Thyroid gland (tissue), 4 donors: ENCODE measurements around the gene CDH2. TPM values are rescaled to one million over a fixed set of nuclear protein-coding genes. Genes with fewer than 3 reads are reported as not detected.

ENCODE experiments used
- DNase-seq, 2 donors: peaks; one replicate each; pipeline ENCODE4 v3.0.0-alpha.2; 2019
- H3K27ac ChIP-seq, 3 donors: fragments of 200-600 bp; sonication (generic); 1 replicate in 2 of 3; 2 replicates in 1 of 3; pipeline ENCODE4 v1.5.1; 2016 to 2019; ENCODE audit warnings: mild to moderate bottlenecking in 1 of 3, moderate library complexity in 1 of 3
- H3K27me3 ChIP-seq: fragments of 200-600 bp; sonication (generic); one replicate; pipeline ENCODE4 v1.5.1; 2019
- H3K36me3 ChIP-seq, 2 donors: fragments of 200-600 bp; sonication (generic); one replicate each; pipeline ENCODE4 v1.5.1; 2016 to 2019
- H3K4me1 ChIP-seq, 2 donors: fragments of 200-600 bp; sonication (generic); one replicate each; pipeline ENCODE4 v1.5.1; 2017 to 2019
- H3K4me3 ChIP-seq, 3 donors: fragments of 200-600 bp; sonication (generic); replicated peaks in 1 of 3; 1 replicate in 2 of 3; 2 replicates in 1 of 3; pipeline ENCODE4 v1.5.1; 2016; ENCODE audit warnings: mild to moderate bottlenecking in 1 of 3
- H3K9me3 ChIP-seq: fragments of 200-600 bp; sonication (generic); one replicate; pipeline ENCODE4 v1.5.1; 2017
- POLR2A ChIP-seq, 2 donors: fragments of 450-650 bp; IDR thresholded peaks; one replicate each; pipeline ENCODE4 v1.6.1; 2017; ENCODE audit warnings: antibody characterized with exemption in 2 of 2, mild to moderate bottlenecking in 2 of 2, moderate library complexity in 1 of 2
- WGBS, 2 donors: methylation state at CpG; one replicate each; pipeline ENCODE4 v1.1.5; 2017; 5-methylcytosine and 5-hydroxymethylcytosine counted together
- intact Hi-C: fragments of 100-400 bp; cut with DNase I; formaldehyde crosslinking; loops from one replicate; pipeline ENCODE4 v1.15.1; 2023
- total RNA-seq, 4 donors: library from RNA; depleted of rRNA; stranded (reverse); fragments of >200 nt; gene quantifications; one replicate each; pipeline ENCODE4 v1.2.3, GENCODE V29; 2016
- TF ChIP-seq, protein P1 (sequence below), 6 experiments: fragments of 200-600 bp in 3 of 6; fragments of 450-650 bp in 3 of 6; sonication (generic) in 3 of 6; IDR thresholded peaks; one replicate each; pipeline ENCODE4 v1.5.1; 2016 to 2019; ENCODE audit warnings: antibody characterized with exemption in 6 of 6, mild to moderate bottlenecking in 2 of 6, inconsistent platforms in 1 of 6, moderate library complexity in 1 of 6

CDH2 gene
- total RNA-seq, 4 donors from 2014 or later, result 0.78 to 7.9 (median 3.3) TPM

GRCh38 chr18:27994571-27994970 lies 182.4 kb downstream of the CDH2 start:
- intact Hi-C loops, result no loop called here
- no peaks in the 10 kb centered on the region for H3K4me1 ChIP-seq
- no peak overlapping the region for H3K4me3 ChIP-seq
- H3K27me3 ChIP-seq, result no peaks in the 10 kb centered on the region
- DNase-seq, result no peak
- H3K27ac ChIP-seq, result no peak overlapping the region
- WGBS, 2 donors, result 51 to 53% methylated on average over 3 of the region's 3 CpGs
- no peaks in the 10 kb centered on the region for H3K36me3 ChIP-seq
- H3K9me3 ChIP-seq, result no peaks in the 10 kb centered on the region
- TF ChIP-seq POLR2A (IDR thresholded peaks at IDR 0.05), result no peak
- TF ChIP-seq, protein P1, sequence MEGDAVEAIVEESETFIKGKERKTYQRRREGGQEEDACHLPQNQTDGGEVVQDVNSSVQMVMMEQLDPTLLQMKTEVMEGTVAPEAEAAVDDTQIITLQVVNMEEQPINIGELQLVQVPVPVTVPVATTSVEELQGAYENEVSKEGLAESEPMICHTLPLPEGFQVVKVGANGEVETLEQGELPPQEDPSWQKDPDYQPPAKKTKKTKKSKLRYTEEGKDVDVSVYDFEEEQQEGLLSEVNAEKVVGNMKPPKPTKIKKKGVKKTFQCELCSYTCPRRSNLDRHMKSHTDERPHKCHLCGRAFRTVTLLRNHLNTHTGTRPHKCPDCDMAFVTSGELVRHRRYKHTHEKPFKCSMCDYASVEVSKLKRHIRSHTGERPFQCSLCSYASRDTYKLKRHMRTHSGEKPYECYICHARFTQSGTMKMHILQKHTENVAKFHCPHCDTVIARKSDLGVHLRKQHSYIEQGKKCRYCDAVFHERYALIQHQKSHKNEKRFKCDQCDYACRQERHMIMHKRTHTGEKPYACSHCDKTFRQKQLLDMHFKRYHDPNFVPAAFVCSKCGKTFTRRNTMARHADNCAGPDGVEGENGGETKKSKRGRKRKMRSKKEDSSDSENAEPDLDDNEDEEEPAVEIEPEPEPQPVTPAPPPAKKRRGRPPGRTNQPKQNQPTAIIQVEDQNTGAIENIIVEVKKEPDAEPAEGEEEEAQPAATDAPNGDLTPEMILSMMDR (IDR thresholded peaks at IDR 0.05), result no peak

GRCh38 chr18:27991391-27991790 lies 185.5 kb downstream of the CDH2 start:
- no peaks in the 10 kb centered on the region for H3K36me3 ChIP-seq
- intact Hi-C loops, result no loop called here
- DNase-seq, result no peak
- no peaks in the 10 kb centered on the region for H3K27me3 ChIP-seq
- TF ChIP-seq, protein P1 (IDR thresholded peaks at IDR 0.05), result no peak
- TF ChIP-seq POLR2A (IDR thresholded peaks at IDR 0.05), result no peak
- H3K27ac ChIP-seq, result no peak overlapping the region
- no peak overlapping the region for H3K4me3 ChIP-seq
- no peaks in the 10 kb centered on the region for H3K9me3 ChIP-seq
- 88 to 89% methylated on average over 2 of the region's 2 CpGs for WGBS, 2 donors
- H3K4me1 ChIP-seq, result no peaks in the 10 kb centered on the region

- no peaks in the 10 kb centered on the region for H3K36me3 ChIP-seq
- H3K4me1 ChIP-seq, result peaks cover 7 to 9% of the 10 kb centered on the region in 2 donors
- intact Hi-C loops, result no loop called here
- TF ChIP-seq POLR2A (IDR thresholded peaks at IDR 0.05), result no peak
- TF ChIP-seq, protein P1 (IDR thresholded peaks at IDR 0.05), result no peak
- no peak overlapping the region for H3K4me3 ChIP-seq
- H3K27ac ChIP-seq, result no peak overlapping the region
- no peaks in the 10 kb centered on the region for H3K27me3 ChIP-seq
- H3K9me3 ChIP-seq, result no peaks in the 10 kb centered on the region
- DNase-seq, result no peak
- 82 to 85% methylated on average over 7 of the region's 7 CpGs for WGBS, 2 donors
These were observed 191.1 kb downstream of the CDH2 start for GRCh38 chr18:27985832-27986231.

DNA sequence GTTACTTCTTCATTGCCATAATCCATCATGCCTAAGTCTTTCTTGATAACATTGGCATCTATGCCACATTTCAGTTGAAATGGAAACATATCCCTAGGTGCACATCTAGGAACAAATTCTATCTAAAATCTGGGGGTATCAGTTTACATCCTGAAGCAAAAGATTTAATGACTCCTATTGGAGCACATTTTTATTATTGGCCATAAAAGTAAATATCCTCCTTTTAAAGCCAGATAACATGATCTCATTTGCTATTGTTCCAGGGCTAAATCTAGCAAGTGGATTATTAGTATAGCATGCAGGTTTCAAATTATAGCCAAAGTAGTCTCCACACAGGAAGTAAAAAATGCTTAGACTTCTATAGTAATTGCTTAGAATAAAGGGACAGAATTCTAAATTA lies 193.2 kb downstream of the CDH2 start:
- intact Hi-C loops, result no loop called here

DNA sequence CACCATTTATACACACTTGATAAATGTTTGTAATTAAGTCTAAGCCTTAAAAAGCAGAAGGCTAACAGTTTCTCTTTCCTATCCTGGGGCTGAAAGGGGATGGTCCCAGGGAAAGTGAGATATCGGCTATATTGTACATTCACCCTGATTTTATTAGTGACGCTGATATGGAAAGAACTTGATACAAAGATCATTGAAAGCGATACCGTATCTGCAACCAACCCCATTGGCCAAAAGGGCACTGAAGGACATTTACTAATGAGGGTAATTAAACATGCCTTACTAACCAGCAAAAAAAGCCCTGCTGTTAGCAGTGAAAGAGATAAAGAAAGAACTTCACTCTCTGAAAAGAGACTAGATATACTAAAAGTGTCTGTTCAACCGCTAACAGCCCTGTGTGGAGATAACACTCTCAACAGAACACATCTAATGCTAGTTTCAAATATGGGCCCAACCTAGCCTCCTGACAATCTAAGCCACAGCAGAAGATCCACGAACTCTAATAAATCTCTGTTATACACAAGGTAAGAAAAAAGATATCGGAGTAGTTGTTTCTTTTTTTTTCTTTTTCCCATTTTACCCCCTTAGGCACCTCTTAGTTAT lies 200.0 kb downstream of the CDH2 start:
- intact Hi-C loops, result no loop called here
- no peaks in the 10 kb centered on the region for H3K4me1 ChIP-seq
- H3K27me3 ChIP-seq, result no peaks in the 10 kb centered on the region
- DNase-seq, result no peak
- no peak overlapping the region for H3K27ac ChIP-seq
- no peaks in the 10 kb centered on the region for H3K9me3 ChIP-seq
- no peak overlapping the region for H3K4me3 ChIP-seq
- TF ChIP-seq POLR2A (IDR thresholded peaks at IDR 0.05), result no peak
- TF ChIP-seq, protein P1 (IDR thresholded peaks at IDR 0.05), result no peak
- H3K36me3 ChIP-seq, result no peaks in the 10 kb centered on the region
- 91 to 95% methylated on average over 7 of the region's 7 CpGs for WGBS, 2 donors

More for the DNA sequence above, 193.2 kb downstream of the CDH2 start:
- no peaks in the 10 kb centered on the region for H3K9me3 ChIP-seq
- no peak overlapping the region for H3K27ac ChIP-seq
- no peak for DNase-seq
- TF ChIP-seq, protein P1 (IDR thresholded peaks at IDR 0.05), result no peak
- no peak for TF ChIP-seq POLR2A (IDR thresholded peaks at IDR 0.05)
- H3K36me3 ChIP-seq, result no peaks in the 10 kb centered on the region
- no peaks in the 10 kb centered on the region for H3K27me3 ChIP-seq
- H3K4me1 ChIP-seq, result peaks cover 7 to 9% of the 10 kb centered on the region in 2 donors
- no peak overlapping the region for H3K4me3 ChIP-seq
